C4-2B (cell line): ENCODE measurements around the gene DDRGK1.

Experiments used
- H3K27ac ChIP-seq: fragments of 450-650 bp; 2 replicates; pipeline ENCODE4 v1.5.1; 2017
- ZFX ChIP-seq: fragments of 450-650 bp; IDR thresholded peaks from 2 replicates; pipeline ENCODE4 v1.6.1; 2017
- TF ChIP-seq, protein P1 (sequence below): fragments of 450-650 bp; conservative IDR thresholded peaks from 2 replicates; pipeline ENCODE4 v1.5.1; 2017; ENCODE audit warnings: mild to moderate bottlenecking

The DDRGK1 gene

DNA sequence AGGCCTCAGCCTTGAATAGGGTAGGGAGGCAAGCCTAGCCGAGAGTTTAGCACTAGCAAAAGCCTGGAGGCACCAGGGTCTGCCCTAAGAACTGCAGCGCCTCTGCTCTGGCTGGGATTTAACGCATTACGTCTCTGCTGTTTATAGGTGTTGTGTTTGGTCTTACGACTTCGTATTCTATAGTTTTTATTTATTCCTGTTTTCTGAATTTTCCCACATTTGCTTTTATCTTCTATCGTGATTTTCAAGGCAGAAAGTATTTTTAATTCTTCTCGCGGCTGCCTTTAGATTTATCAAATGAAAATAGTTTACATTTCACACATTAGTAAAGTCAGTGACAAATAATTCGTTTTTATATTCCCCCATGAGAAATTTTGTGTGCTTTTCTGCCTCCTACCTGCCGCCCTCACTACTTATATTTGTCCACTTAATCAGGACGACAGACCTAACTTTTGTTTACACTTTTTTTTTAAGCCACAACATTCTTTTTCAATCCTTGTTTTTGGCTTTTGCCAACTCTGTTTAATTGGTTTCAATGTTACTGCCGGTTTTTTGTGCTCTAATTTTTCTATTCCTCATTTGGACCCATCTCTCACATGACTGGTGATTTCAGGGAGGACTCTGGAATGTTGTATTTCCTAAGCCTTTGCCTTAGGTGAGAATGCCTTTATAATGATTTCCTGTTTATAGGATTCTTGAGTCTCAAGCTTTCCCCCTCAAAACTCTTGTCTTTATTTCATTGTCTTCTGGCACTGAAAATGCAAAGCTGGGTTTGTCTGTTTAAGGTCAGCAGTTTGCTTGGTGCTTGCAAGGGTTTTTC lies 29.8 kb downstream of the DDRGK1 start:
- no peak for TF ChIP-seq ZFX
- TF ChIP-seq, protein P1, sequence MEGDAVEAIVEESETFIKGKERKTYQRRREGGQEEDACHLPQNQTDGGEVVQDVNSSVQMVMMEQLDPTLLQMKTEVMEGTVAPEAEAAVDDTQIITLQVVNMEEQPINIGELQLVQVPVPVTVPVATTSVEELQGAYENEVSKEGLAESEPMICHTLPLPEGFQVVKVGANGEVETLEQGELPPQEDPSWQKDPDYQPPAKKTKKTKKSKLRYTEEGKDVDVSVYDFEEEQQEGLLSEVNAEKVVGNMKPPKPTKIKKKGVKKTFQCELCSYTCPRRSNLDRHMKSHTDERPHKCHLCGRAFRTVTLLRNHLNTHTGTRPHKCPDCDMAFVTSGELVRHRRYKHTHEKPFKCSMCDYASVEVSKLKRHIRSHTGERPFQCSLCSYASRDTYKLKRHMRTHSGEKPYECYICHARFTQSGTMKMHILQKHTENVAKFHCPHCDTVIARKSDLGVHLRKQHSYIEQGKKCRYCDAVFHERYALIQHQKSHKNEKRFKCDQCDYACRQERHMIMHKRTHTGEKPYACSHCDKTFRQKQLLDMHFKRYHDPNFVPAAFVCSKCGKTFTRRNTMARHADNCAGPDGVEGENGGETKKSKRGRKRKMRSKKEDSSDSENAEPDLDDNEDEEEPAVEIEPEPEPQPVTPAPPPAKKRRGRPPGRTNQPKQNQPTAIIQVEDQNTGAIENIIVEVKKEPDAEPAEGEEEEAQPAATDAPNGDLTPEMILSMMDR = no peak
- peak overlapping the region; percentile 64 for H3K27ac ChIP-seq

DNA sequence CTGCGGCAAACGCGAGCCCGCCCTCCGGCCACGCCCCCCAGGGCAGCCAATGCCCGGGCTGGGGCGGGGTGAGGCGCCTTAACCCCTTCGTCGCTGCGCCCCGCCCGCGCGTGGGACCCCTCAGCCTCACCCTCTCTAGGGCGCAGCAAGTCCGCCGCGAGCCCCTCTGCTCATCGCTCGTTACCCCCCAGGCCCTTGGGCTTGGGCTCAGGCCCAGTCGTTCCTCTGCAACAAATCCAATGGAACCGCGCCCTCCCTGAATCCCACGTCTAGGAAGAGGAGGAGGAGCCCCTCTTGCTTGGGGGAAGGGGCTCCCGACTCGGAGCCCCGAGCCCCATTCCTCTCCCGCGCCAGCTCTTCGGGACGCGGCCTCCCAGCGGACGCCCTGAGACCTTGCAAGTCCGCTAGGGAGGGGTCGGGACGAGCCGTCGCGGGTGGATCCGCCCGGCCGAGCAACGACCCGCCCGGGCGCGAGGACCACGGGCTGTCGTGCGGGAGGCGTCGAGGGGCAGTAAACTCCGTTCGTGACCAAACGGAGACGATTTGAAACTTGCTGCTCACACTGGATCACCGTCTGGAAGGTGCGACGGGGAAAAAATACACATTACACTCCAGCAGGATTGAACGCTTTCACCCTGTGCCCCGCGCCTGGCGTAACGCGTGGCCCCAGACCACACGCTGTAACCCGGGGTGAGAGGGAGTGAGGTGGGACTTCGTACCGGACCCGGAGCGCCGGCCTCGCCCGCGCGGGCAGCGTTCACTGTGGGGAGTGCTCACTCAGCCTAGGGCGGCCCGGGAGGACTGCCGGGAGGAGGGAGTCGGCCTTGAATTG lies 30.7 kb downstream of the DDRGK1 start:
- H3K27ac ChIP-seq = peak overlapping the region; percentile 64

DNA sequence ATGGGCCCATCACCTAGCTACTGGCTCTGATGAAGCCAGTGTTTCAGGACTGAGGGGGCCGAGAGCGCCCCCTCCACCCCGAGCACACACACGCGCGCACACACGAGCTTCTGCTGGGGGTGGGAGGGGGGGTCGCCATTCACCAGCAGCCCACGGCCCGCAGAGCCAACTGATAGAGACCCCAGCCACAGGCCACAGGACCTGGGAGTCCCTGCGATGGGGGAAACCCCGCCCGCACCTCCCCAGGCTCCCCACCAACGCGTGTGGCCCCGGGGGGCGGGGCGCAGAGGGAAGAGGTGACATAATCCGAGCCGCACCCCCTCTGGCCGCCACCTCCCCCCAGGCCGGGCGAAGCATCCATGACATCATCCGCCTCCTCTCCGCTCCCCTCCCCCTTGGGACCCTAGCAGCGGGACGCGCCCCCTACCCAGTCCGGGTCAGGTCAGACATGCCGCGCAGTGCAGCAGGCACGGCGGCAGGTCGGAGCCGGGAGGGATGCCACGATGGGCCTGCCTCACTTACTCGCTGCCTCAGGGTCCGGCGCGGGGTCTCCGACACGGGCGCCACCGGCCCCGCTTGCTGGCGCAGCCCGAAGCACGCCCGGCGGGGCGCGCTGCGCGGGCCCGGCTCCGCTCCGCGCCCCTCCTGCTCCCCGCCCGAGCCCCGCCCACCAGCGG lies 31.4 kb downstream of the DDRGK1 start, which contains the start of gene LZTS3:
Gene LZTS3 (minus strand): TSS at position 617 of the 677 bp plus-strand sequence. CDS start 6,386 bp downstream, outside the sequence.
- H3K27ac ChIP-seq = peak within 1 kb of the TSS; percentile 64
- TF ChIP-seq, protein P1 = no peak
- TF ChIP-seq ZFX = no peak

More for the DNA sequence above, 30.7 kb downstream of the DDRGK1 start:
- TF ChIP-seq, protein P1 = no peak; the same call in 1 of the 2 replicates
- no peak; the same call in 1 of the 2 replicates for TF ChIP-seq ZFX

DNA sequence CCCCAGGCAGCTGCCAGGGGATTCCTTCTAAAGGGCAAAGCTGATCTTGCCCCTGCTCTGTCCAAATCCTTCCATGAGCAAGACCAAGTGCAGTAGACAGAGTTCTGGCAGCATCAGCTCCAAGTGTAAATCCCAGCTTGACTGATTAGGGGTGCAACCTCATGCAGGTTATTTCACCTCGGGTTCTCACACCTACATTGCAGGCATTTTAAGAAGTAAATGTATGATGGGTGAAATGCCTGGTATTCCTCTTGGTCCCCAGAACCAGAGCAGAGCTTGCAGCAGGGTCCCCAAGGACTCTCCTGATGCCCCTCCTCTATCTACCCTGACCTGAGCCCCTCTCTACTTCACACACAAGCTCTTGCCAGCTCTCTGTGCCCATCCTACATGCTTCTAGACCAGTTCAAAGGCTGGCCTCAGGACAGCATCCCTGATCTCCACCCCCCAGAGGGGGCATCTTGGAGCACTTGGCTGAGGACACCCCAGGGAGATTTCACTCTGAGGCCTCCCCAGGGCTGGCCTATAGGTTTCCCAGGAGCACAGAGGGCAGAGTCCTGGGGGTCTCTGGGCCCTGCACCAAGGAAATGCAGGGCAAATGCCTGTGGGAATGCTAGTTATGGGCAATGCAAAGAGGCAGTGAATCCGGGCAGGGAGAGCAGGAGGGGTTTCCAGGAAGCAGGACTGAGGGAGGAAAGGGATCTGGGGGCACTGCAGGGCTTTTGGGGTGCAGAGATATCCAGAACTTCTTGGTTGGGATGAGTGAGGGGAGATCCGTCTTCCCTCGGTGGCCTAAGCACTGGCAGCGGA lies 32.2 kb downstream of the DDRGK1 start:
- H3K27ac ChIP-seq = no peak overlapping the region
- TF ChIP-seq, protein P1 = no peak
- TF ChIP-seq ZFX = no peak

DNA sequence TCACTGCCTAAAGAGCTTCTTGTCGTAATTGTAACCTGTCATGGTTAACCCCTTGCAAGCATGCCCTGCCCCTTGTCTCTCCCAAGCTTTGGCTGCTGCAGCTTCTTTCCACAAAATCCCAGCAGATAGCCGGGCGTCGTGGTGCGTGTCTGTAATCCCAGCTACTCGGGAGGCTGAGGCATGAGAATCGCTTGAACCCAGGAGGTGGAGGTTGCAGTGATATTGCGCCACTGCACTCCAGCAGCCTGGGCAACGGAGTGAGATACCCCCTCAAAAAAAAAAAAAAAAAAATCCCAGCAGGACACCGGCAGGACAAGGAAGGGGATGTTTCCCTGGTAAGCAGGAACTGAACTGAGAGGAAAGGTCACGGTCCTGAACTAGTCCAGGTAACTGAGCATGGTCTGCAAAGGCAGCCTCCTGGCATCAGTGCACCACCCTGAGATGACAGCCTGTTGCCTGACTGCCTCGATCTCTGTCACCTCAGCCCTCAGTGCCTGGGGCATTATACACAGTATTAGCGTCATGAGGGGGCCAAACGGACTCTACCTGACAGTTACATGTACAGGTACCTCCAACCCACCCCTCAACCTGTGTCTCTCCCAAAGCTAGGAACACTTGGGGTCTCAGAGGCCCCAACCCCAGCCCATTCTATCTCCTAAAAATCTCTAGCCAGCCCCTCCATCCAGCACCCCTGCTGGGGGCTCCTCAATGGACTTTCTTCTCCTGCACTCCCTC lies 32.9 kb downstream of the DDRGK1 start:
- H3K27ac ChIP-seq = no peak overlapping the region
- TF ChIP-seq ZFX = no peak
- TF ChIP-seq, protein P1 = no peak
